ENCODE data around the gene JAZF1. TPM values are rescaled to one million over a fixed set of nuclear protein-coding genes. Genes with fewer than 3 reads are reported as not detected.

Gene JAZF1
- total RNA-seq, 3 donors from 2014 or later = 8.6 to 27.4 (median 10.5) TPM

DNA sequence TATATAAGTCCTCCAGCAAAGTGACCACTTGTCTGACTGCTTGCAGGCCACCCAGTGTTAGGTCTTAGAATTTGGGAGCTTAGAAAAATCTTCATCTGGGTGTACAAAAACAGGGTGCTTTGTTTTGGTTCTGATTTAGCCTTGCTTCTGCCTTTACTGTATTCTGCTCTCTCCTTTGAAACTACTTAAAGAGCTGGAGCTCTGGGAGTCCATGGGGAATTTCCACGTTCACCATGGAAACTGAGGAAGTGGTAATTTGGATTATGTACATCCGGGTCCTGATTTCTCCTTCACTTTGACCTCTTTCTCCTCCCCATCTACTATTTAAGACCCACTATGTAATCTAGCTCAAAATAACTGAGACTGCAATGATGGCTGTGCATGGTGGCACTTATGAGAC is 103.0 kb downstream of the JAZF1 start:
- no peak for DNase-seq (ENCODE audit: low spot score in 2 of 2)
- TF ChIP-seq, protein P1, sequence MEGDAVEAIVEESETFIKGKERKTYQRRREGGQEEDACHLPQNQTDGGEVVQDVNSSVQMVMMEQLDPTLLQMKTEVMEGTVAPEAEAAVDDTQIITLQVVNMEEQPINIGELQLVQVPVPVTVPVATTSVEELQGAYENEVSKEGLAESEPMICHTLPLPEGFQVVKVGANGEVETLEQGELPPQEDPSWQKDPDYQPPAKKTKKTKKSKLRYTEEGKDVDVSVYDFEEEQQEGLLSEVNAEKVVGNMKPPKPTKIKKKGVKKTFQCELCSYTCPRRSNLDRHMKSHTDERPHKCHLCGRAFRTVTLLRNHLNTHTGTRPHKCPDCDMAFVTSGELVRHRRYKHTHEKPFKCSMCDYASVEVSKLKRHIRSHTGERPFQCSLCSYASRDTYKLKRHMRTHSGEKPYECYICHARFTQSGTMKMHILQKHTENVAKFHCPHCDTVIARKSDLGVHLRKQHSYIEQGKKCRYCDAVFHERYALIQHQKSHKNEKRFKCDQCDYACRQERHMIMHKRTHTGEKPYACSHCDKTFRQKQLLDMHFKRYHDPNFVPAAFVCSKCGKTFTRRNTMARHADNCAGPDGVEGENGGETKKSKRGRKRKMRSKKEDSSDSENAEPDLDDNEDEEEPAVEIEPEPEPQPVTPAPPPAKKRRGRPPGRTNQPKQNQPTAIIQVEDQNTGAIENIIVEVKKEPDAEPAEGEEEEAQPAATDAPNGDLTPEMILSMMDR (IDR thresholded peaks at IDR 0.05) = no peak
- TF ChIP-seq POLR2AphosphoS5 (IDR thresholded peaks at IDR 0.05) (no peak), POLR2A (IDR thresholded peaks at IDR 0.05) (no peak)
- Histone ChIP-seq H3K27me3 (no peaks in the 10 kb centered on the region), H3K27ac (no peak overlapping the region), H3K4me3 (no peak overlapping the region), H3K9me3 (no peaks in the 10 kb centered on the region), H3K36me3 (no peaks in the 10 kb centered on the region), H3K4me1 (no peaks in the 10 kb centered on the region)
- intact Hi-C loops (cut with DNase I; ENCODE audit: low total_unique reads) = no loop called here

DNA sequence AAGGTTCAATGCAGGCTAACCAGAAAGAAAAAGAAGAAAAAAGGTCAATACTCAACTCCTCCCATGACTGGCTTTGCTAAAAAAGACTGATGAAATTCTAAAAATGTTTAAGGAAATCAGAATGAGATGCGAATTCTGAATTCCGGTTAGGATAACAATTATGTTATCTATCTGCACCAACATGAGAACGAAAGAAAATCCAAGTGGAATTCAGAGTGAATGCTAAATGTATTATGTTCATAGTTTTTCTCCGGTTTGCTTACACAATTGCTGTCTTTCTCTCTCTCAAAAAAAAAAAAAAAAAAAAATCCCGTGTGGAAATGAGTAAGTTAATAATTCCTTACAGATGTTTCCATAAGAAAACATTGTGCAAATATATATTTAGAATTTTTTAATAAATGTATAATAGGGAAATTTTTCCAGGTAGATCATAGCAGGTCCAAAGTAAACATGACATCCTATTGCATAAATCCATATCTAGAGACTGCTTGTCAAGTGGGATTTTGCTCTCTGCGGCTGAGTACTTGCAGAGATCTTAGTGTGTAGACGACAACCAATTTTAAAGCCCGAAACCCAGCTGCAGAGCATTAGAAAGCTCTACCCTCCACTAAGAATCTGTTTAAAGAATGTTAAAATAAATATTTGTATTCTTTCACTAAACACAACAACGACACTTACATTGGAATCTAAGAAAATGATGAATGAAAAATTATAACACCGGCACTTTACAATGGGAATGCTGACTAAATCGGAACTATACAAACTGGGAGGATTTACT is 104.0 kb downstream of the JAZF1 start:
- H3K27ac ChIP-seq = no peak overlapping the region
- no peaks in the 10 kb centered on the region for H3K4me1 ChIP-seq
- H3K36me3 ChIP-seq = no peaks in the 10 kb centered on the region
- H3K27me3 ChIP-seq = no peaks in the 10 kb centered on the region
- TF ChIP-seq POLR2A (IDR thresholded peaks at IDR 0.05) = no peak
- no peak for TF ChIP-seq POLR2AphosphoS5 (IDR thresholded peaks at IDR 0.05)
- TF ChIP-seq, protein P1 (IDR thresholded peaks at IDR 0.05) = no peak
- intact Hi-C loops (cut with DNase I; ENCODE audit: low total_unique reads) = no loop called here
- no peak overlapping the region for H3K4me3 ChIP-seq
- no peak for DNase-seq (ENCODE audit: low spot score in 2 of 2)
- H3K9me3 ChIP-seq = no peaks in the 10 kb centered on the region

DNA sequence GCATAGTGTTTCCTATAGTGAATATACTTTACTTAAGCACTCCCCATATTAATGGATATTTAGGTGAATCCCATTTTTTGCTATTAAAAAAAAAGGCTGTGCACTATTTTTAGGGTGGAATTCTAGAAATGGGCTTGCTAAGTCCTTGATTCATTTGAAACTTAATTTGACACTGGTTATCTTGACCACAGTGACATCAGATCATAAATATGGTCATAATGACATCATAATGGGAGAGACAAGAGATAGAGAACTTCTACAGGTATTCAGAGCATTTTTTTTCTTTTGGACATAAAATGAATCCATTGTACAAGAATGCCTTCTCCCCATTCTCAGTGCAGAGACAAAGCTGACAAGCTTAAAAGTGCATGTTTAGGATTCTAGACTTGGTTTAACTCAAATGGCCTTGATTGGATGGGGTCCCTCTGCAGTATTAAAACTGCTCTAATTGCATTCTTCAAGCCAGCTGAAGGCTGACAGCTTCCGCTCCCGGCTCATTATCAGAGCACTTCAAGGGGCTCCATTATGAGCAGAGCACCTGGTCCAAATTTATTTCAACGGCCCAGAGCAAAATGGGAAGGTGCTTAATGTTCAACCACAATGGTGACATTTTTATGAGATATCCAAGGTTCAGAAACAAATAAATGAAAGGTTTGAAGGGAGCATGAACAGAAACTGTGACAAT is 104.8 kb downstream of the JAZF1 start:
- Histone ChIP-seq H3K9me3 (no peaks in the 10 kb centered on the region), H3K27ac (no peak overlapping the region), H3K36me3 (no peaks in the 10 kb centered on the region), H3K4me3 (no peak overlapping the region), H3K4me1 (no peaks in the 10 kb centered on the region), H3K27me3 (no peaks in the 10 kb centered on the region)
- intact Hi-C loops (cut with DNase I; ENCODE audit: low total_unique reads) = no loop called here
- no peak for DNase-seq (ENCODE audit: low spot score in 2 of 2)
- TF ChIP-seq, protein P1 (IDR thresholded peaks at IDR 0.05) = no peak

DNA sequence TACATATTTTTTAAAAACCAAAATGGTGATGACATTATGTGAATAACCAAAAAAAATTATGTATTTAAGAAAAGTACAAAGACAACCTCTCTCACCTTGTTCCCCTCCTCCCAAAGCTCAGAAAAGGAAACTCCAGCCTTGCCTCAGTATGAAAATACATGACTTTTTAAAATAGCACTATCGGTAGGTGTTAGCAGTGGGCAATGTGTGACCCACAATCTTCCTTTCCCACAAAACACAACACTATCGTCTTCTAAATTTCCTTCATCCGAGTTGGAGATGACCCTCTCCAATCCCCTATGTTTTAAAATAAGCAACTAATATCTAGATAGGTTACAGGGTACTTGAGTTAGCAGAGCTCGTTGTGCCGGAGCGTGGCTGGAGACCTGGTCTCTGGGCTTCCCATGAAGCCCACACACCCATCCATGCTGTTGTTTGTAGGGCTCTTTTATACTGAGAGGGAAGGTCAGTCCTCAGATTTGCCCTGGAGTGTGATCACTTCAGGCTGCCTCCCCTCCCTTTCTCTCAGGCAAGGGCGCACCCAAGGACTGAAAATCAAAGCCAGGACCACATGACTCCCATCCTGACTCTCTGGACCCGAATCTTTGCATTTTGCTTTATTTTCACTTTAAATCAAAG is 107.6 kb downstream of the JAZF1 start:
- no peaks in the 10 kb centered on the region for H3K4me1 ChIP-seq
- H3K27me3 ChIP-seq = no peaks in the 10 kb centered on the region
- TF ChIP-seq, protein P1 (IDR thresholded peaks at IDR 0.05) = no peak
- TF ChIP-seq POLR2AphosphoS5 (IDR thresholded peaks at IDR 0.05) = no peak
- no peak for TF ChIP-seq POLR2A (IDR thresholded peaks at IDR 0.05)
- H3K4me3 ChIP-seq = no peak overlapping the region
- intact Hi-C loops (cut with DNase I; ENCODE audit: low total_unique reads) = no loop called here
- no peaks in the 10 kb centered on the region for H3K36me3 ChIP-seq
- no peak overlapping the region for H3K27ac ChIP-seq
- H3K9me3 ChIP-seq = no peaks in the 10 kb centered on the region
- no peak for DNase-seq (ENCODE audit: low spot score in 2 of 2)

DNA sequence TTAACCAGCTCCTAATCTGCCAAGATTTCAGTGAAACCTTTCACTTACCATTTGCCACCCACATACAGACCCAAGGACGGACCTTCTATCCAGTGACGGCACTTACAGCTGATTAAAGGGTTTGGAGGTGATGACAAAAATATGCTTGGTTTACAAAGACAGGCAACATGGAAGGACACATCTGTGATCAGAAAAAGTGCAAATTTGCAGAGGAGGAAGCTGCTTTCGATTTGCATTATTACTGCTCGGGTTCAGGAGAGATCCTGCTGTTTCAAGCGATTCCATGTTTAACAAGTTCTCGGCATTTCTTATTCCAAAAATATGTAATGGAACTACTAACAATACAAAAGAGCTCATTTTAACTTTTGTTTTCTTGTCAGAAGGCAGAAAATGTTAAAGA is 109.0 kb downstream of the JAZF1 start:
- no peaks in the 10 kb centered on the region for H3K4me1 ChIP-seq
- TF ChIP-seq, protein P1 (IDR thresholded peaks at IDR 0.05) = no peak
- no peak for TF ChIP-seq POLR2A (IDR thresholded peaks at IDR 0.05)
- no peak for TF ChIP-seq POLR2AphosphoS5 (IDR thresholded peaks at IDR 0.05)
- no peaks in the 10 kb centered on the region for H3K9me3 ChIP-seq
- intact Hi-C loops (cut with DNase I; ENCODE audit: low total_unique reads) = no loop called here
- DNase-seq (ENCODE audit: low spot score in 2 of 2) = no peak
- H3K36me3 ChIP-seq = no peaks in the 10 kb centered on the region
- peak overlapping the region in 1 of 2 donors; percentile 36 for H3K27ac ChIP-seq
- H3K4me3 ChIP-seq = peak overlapping the region in 2 of 3 donors; percentile 3 to 49
- H3K27me3 ChIP-seq = no peaks in the 10 kb centered on the region

Data from breast epithelium (tissue), 4 donors.